ENCODE data around the gene PSMD5.

The PSMD5 gene

DNA sequence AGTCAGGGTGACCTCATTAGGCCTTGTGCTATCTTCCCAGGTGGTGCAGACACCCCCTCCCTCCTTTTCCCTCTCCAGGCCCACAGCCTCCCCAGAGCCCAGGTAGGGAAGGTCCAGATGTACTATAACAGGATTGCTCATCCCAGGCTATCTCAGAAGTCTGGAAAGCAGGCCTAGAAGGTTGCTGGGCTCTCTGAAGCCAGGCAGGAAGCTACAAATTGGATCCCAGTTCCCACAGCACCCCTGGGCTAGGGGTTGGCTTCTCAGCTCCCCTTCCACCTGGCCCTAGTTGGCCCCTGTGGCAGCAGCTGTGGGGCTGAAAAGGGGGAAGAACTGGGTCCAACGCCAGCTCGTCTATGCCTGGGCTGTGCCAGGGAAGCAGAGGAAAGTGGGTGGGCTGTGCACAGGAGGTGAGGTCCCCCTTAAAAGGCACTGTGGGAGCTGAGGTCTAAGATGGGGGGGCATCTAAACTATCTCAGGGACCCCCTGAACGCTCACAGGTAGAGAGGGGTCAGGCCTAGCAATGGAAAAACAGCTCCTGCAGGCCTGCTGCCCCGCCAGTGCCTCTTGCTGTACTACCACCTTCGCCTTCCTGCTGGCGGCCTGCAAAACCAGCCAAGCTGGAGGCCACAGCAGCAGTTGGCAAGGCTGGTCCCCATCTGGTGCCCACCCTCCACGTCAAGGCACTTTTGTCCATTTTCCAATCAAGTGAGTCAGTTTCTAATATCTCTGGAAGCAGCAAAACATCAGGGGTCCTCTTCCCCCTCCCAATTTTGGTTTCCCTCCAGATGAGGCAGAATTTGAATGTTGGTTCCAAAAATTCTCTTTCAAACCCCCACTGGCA lies 13.3 kb upstream of the PSMD5 start:
- no peaks in the 10 kb centered on the region for H3K9me2 ChIP-seq (replicated peaks; ENCODE audit: insufficient read depth, low read length)
- H4K20me1 ChIP-seq (ENCODE audit: insufficient read depth, low read length) = no peaks in the 10 kb centered on the region; the same call in 1 of the 2 replicates
- H3K4me2 ChIP-seq (ENCODE audit: low read depth, low read length) = no peak overlapping the region
- no peaks in the 10 kb centered on the region for H3K27me3 ChIP-seq (replicated peaks; ENCODE audit: insufficient read depth, low read length)
- H3K27ac ChIP-seq (ENCODE audit: low read length) = no peak overlapping the region
- no peaks in the 10 kb centered on the region for H3K4me1 ChIP-seq (ENCODE audit: low read length)
- H3K4me3 ChIP-seq (ENCODE audit: low read length) = no peak overlapping the region
- H3K36me3 ChIP-seq (replicated peaks; ENCODE audit: insufficient read depth, low read length) = peaks cover 5% of the 10 kb centered on the region; the same call in 1 of the 2 replicates
- no peaks in the 10 kb centered on the region for H3K9me3 ChIP-seq (replicated peaks; ENCODE audit: insufficient read depth, low read length)
- TF ChIP-seq EZH2phosphoT487 (IDR thresholded peaks at IDR 0.05; ENCODE audit: low read length) (no peak), EZH2 (optimal IDR thresholded peaks at IDR 0.05; ENCODE audit: low read depth, low read length) (no peak)
- H3F3A ChIP-seq (ENCODE audit: insufficient read depth, low read length) = peaks cover 3% of the 10 kb centered on the region; the same call in 1 of the 2 replicates
- no peak overlapping the region for H3K9ac ChIP-seq (ENCODE audit: low read length)
- DNase-seq = no peak
- H2AFZ ChIP-seq (ENCODE audit: low read length) = no peak overlapping the region
- H3K79me2 ChIP-seq (ENCODE audit: low read length) = no peaks in the 10 kb centered on the region

DNA sequence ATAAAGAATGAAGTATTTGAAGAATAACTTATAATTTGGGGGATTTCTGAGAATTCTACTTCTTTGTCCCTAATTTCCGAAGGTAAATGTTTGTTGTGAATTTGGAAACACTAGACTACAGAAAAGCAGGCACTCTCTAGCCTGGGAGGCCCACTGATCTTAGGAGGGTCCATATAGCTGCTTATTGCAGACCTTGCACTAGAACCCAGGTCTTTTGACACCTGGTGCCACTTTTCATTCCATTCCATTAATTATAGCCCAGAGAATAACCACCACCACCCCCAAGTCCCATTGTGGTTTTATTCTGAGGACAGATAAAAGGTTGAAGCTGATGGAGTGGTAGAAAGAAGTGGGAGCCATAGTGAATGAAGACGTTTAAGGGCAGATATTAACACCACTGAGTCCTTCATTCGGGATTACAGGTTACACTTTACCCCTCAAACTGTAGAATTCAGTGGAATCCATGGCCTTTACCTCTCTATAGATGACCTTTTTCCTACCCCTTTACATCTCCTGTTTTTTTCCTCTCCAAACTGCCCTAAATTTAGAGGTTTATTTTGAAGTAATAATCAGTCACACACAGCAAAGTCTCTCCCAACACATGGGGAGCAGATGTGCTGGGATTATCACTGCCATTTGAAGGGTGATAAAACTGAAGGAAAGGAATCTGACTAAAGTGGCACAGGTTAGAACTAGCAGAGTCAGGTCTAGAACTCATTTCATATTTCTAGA lies 12.0 kb upstream of the PSMD5 start:
- DNase-seq = no peak
- no peaks in the 10 kb centered on the region for H3K27me3 ChIP-seq (replicated peaks; ENCODE audit: insufficient read depth, low read length)
- no peaks in the 10 kb centered on the region; the same call in 1 of the 2 replicates for H4K20me1 ChIP-seq (ENCODE audit: insufficient read depth, low read length)
- no peak overlapping the region for H3K27ac ChIP-seq (ENCODE audit: low read length)
- no peaks in the 10 kb centered on the region; the same call in 1 of the 2 replicates for H3K36me3 ChIP-seq (replicated peaks; ENCODE audit: insufficient read depth, low read length)
- H3K9me3 ChIP-seq (replicated peaks; ENCODE audit: insufficient read depth, low read length) = no peaks in the 10 kb centered on the region
- H3K4me1 ChIP-seq (ENCODE audit: low read length) = no peaks in the 10 kb centered on the region
- H3K9me2 ChIP-seq (replicated peaks; ENCODE audit: insufficient read depth, low read length) = no peaks in the 10 kb centered on the region
- peaks cover 2% of the 10 kb centered on the region; the same call in 1 of the 2 replicates for H3K79me2 ChIP-seq (ENCODE audit: low read length)
- H3F3A ChIP-seq (ENCODE audit: insufficient read depth, low read length) = peaks cover 3% of the 10 kb centered on the region; the same call in 1 of the 2 replicates
- H3K4me2 ChIP-seq (ENCODE audit: low read depth, low read length) = no peak overlapping the region
- no peak overlapping the region for H2AFZ ChIP-seq (ENCODE audit: low read length)
- no peak for TF ChIP-seq EZH2phosphoT487 (IDR thresholded peaks at IDR 0.05; ENCODE audit: low read length)
- TF ChIP-seq, protein P1, sequence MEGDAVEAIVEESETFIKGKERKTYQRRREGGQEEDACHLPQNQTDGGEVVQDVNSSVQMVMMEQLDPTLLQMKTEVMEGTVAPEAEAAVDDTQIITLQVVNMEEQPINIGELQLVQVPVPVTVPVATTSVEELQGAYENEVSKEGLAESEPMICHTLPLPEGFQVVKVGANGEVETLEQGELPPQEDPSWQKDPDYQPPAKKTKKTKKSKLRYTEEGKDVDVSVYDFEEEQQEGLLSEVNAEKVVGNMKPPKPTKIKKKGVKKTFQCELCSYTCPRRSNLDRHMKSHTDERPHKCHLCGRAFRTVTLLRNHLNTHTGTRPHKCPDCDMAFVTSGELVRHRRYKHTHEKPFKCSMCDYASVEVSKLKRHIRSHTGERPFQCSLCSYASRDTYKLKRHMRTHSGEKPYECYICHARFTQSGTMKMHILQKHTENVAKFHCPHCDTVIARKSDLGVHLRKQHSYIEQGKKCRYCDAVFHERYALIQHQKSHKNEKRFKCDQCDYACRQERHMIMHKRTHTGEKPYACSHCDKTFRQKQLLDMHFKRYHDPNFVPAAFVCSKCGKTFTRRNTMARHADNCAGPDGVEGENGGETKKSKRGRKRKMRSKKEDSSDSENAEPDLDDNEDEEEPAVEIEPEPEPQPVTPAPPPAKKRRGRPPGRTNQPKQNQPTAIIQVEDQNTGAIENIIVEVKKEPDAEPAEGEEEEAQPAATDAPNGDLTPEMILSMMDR (IDR thresholded peaks at IDR 0.05; ENCODE audit: low read length) = no peak
- no peak for TF ChIP-seq EZH2 (optimal IDR thresholded peaks at IDR 0.05; ENCODE audit: low read depth, low read length)
- no peak overlapping the region for H3K4me3 ChIP-seq (ENCODE audit: low read length)
- H3K9ac ChIP-seq (ENCODE audit: low read length) = no peak overlapping the region

DNA sequence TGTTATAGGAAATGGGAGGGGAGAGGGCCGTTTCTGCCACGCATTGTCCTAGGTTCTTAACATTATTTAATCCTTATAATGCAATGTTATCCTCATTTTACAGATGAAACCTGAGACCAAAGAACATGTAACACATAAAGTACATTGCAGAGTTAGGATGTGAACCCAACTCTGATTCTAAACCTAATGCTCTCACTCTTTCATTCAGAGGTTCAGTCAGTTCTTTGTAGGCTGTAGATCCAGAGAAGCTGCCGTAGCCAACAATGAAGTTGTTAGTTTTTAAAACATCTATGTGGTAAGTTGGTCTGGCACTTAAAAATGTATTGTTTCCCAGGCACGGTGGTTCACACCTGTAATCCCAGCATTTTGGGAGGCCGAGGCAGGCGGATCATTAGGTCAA lies 10.5 kb upstream of the PSMD5 start:
- Histone ChIP-seq H3K4me1 (ENCODE audit: low read length) (no peaks in the 10 kb centered on the region), H3K9me3 (replicated peaks; ENCODE audit: insufficient read depth, low read length) (no peaks in the 10 kb centered on the region), H3K9ac (ENCODE audit: low read length) (no peak overlapping the region), H2AFZ (ENCODE audit: low read length) (no peak overlapping the region), H3F3A (ENCODE audit: insufficient read depth, low read length) (peaks cover 3% of the 10 kb centered on the region; the same call in 1 of the 2 replicates), H3K27ac (ENCODE audit: low read length) (no peak overlapping the region), H3K36me3 (replicated peaks; ENCODE audit: insufficient read depth, low read length) (no peaks in the 10 kb centered on the region; the same call in 1 of the 2 replicates), H4K20me1 (ENCODE audit: insufficient read depth, low read length) (no peaks in the 10 kb centered on the region; the same call in 1 of the 2 replicates), H3K9me2 (replicated peaks; ENCODE audit: insufficient read depth, low read length) (no peaks in the 10 kb centered on the region), H3K79me2 (ENCODE audit: low read length) (peaks cover 12% of the 10 kb centered on the region), H3K4me2 (ENCODE audit: low read depth, low read length) (no peak overlapping the region), H3K27me3 (replicated peaks; ENCODE audit: insufficient read depth, low read length) (no peaks in the 10 kb centered on the region), H3K4me3 (ENCODE audit: low read length) (no peak overlapping the region)
- DNase-seq = no peak
- no peak for TF ChIP-seq EZH2 (optimal IDR thresholded peaks at IDR 0.05; ENCODE audit: low read depth, low read length)
- TF ChIP-seq EZH2phosphoT487 (IDR thresholded peaks at IDR 0.05; ENCODE audit: low read length) = no peak
- TF ChIP-seq, protein P1 (IDR thresholded peaks at IDR 0.05; ENCODE audit: low read length) = no peak

Measured in MM.1S (cell line).